Lung (tissue), 12 donors: Measurements from ENCODE around the gene LYAR. TPM values are rescaled to one million over a fixed set of nuclear protein-coding genes. Genes with fewer than 3 reads are reported as not detected.
A peak's percentile ranks its signal among the peaks of the same experiment; 100 is the strongest.

Experiments used
- ATAC-seq: fragments of 200-7000 bp; cut with Tn5 transposase; one replicate; pipeline ENCODE4 v1.9.1; 2020; ENCODE audit warnings: moderate number of reproducible peaks; ENCODE audit not compliant: insufficient read depth, low FRiP score
- DNase-seq, 3 donors: peaks; one replicate each; pipeline ENCODE4 v3.0.0-alpha.2; 2013 to 2017
- H3K27ac ChIP-seq, 2 donors: one replicate each; pipeline ENCODE4 v1.5.1; 2013; ENCODE audit warnings: mild to moderate bottlenecking in 2 of 2, moderate library complexity in 2 of 2, control low read depth in 1 of 2, inconsistent platforms in 1 of 2, low read depth in 1 of 2, low read length in 1 of 2
- H3K27me3 ChIP-seq, 3 donors: one replicate each; pipeline ENCODE4 v1.5.1; 2013; ENCODE audit warnings: low read length in 2 of 3; ENCODE audit not compliant: control insufficient read depth in 3 of 3, insufficient read depth in 3 of 3
- H3K36me3 ChIP-seq, 4 donors: one replicate each; pipeline ENCODE4 v1.5.1; 2013; ENCODE audit warnings: low read length in 4 of 4, mild to moderate bottlenecking in 1 of 4, moderate library complexity in 1 of 4; ENCODE audit not compliant: control insufficient read depth in 4 of 4, insufficient read depth in 4 of 4
- H3K4me1 ChIP-seq, 5 donors: one replicate each; pipeline ENCODE4 v1.5.1; 2013; ENCODE audit warnings: low read length in 5 of 5, mild to moderate bottlenecking in 2 of 5, moderate library complexity in 1 of 5; ENCODE audit not compliant: control insufficient read depth in 5 of 5, insufficient read depth in 5 of 5
- H3K4me3 ChIP-seq: one replicate; pipeline ENCODE4 v1.5.1; 2013; ENCODE audit warnings: mild to moderate bottlenecking, control low read depth, moderate library complexity
- H3K9ac ChIP-seq, 2 donors: one replicate each; pipeline ENCODE4 v1.5.1; 2013; ENCODE audit warnings: low read length in 2 of 2, control low read depth in 1 of 2; ENCODE audit not compliant: insufficient read depth in 1 of 2
- H3K9me3 ChIP-seq, 4 donors: one replicate each; pipeline ENCODE4 v1.5.1; 2013; ENCODE audit warnings: low read length in 3 of 4, mild to moderate bottlenecking in 1 of 4, moderate library complexity in 1 of 4; ENCODE audit not compliant: control insufficient read depth in 4 of 4, insufficient read depth in 3 of 4
- WGBS, 2 donors: extraction: QIAGEN DNeasy Blood & Tissue Kit; methylation state at CpG; one replicate each; pipeline ENCODE4 v1.1.7; 2013; 5-methylcytosine and 5-hydroxymethylcytosine counted together
- polyA plus RNA-seq, 2 donors: library from polyadenylated mRNA; stranded (reverse); fragments of 200-250 nt; gene quantifications; one replicate each; pipeline ENCODE4 v1.2.1, GENCODE V29; 2013
- total RNA-seq, 2 donors: library from RNA; depleted of rRNA in 1 of 2; stranded (reverse); fragments of >200 nt in 1 of 2; gene quantifications; one replicate each; pipeline ENCODE4 v1.2.1, GENCODE V29; 2014 to 2021
- TF ChIP-seq, protein P1 (sequence below): IDR thresholded peaks from 2 replicates; pipeline ENCODE4 v1.5.1; 2012; ENCODE audit warnings: mild to moderate bottlenecking; ENCODE audit errors: control extremely low read depth, extremely low read depth
- donor health status: control.
- donor health status: control.
- donor health status: Bipolar disorder and iron deficiency.
- donor health status: healthy.
- donor health status: DM: yes; HTN: yes; CAD: no.

The LYAR gene
- total and polyA plus RNA-seq, 4 donors = 9.3 to 19.5 (median 14.4) TPM

DNA sequence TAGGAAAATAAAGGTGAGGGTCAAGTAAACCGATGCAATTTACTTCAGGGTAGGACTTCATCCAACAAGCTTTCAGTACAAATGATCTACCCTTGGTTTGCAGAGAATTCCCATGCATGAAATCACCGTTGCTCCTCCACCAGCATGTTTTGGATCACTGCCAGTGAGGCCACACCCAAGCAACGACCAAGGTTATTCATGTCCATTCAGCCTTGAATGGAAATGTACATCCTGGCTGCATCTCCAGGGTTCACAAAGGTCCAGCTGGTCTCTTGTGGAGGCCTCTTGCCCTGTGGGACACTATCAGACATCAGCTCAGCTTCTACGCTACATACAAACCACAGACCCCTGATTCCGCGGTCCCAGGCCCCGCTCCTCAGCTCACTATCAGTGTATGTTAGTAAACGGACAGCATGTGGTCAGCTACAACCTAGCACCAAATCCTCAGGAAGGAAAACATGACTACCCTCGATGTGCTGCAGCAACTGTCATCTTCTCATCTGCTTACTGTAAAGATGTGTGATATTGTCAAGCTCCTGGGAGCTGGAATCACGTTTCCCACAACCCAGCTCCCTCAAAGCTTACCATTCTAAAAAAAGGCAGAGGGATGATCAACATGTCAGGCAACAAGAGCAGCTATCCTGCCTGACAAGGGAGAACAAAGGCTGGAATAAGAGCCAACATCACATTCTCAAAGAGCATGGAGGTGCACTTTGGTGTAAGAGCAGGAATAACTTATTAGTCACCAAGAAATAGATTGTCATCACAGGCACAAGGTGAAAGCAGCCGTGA lies 4.9 kb downstream of the LYAR start:
- H3K36me3 ChIP-seq = peaks cover 13 to 18% (median 15%) of the 10 kb centered on the region in 4 donors
- H3K27me3 ChIP-seq = no peaks in the 10 kb centered on the region
- no peak overlapping the region for H3K4me3 ChIP-seq
- H3K9me3 ChIP-seq = no peaks in the 10 kb centered on the region
- no peak for DNase-seq
- peaks cover 6 to 10% (median 8%) of the 10 kb centered on the region in 5 donors for H3K4me1 ChIP-seq
- H3K9ac ChIP-seq = no peak overlapping the region
- H3K27ac ChIP-seq = peak overlapping the region in 1 of 2 donors; percentile 76
- TF ChIP-seq, protein P1, sequence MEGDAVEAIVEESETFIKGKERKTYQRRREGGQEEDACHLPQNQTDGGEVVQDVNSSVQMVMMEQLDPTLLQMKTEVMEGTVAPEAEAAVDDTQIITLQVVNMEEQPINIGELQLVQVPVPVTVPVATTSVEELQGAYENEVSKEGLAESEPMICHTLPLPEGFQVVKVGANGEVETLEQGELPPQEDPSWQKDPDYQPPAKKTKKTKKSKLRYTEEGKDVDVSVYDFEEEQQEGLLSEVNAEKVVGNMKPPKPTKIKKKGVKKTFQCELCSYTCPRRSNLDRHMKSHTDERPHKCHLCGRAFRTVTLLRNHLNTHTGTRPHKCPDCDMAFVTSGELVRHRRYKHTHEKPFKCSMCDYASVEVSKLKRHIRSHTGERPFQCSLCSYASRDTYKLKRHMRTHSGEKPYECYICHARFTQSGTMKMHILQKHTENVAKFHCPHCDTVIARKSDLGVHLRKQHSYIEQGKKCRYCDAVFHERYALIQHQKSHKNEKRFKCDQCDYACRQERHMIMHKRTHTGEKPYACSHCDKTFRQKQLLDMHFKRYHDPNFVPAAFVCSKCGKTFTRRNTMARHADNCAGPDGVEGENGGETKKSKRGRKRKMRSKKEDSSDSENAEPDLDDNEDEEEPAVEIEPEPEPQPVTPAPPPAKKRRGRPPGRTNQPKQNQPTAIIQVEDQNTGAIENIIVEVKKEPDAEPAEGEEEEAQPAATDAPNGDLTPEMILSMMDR = no peak
- WGBS, 2 donors = 79 to 83% methylated on average over 11 of the region's 11 CpGs
- ATAC-seq = no peak

- no peaks in the 10 kb centered on the region for H3K9me3 ChIP-seq
- H3K4me3 ChIP-seq = no peak overlapping the region
- ATAC-seq (no peak), DNase-seq (no peak)
- H3K4me1 ChIP-seq = peaks cover 0 to 4% (median 0%) of the 10 kb centered on the region in 5 donors
- no peak overlapping the region for H3K9ac ChIP-seq
- H3K27me3 ChIP-seq = no peaks in the 10 kb centered on the region
- 79 to 96% methylated on average over 6 of the region's 6 CpGs for WGBS, 2 donors
- TF ChIP-seq, protein P1 = no peak
- peaks cover 19 to 31% (median 25%) of the 10 kb centered on the region in 4 donors for H3K36me3 ChIP-seq
- no peak overlapping the region for H3K27ac ChIP-seq
Measured at GRCh38 chr4:4281787-4282186, 8.2 kb downstream of the LYAR start.

DNA sequence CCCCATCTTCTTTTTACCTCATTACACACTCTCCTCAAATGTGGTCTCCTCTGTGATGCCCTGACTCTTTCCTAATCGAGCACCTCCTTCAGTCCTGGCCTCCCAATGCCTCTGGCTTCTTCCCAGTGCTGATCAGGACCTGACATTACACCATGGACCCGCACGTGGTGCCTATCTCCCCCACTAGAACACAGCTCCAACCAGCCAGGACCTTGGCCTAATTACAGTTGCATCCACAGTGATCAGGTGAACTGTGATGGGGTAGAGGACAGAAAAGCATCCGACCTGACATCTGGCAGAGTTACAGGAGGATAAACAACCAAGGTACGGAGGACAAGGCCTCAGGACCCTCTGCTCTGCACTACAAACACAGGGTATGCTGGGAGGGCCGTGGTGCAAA lies 12.4 kb downstream of the LYAR start:
- peaks cover 23 to 40% (median 28%) of the 10 kb centered on the region in 4 donors for H3K36me3 ChIP-seq
- 78 to 87% methylated on average over 6 of the region's 6 CpGs for WGBS, 2 donors

More for the DNA sequence above, 12.4 kb downstream of the LYAR start:
- TF ChIP-seq, protein P1 = no peak
- no peak overlapping the region for H3K4me3 ChIP-seq
- H3K9me3 ChIP-seq = no peaks in the 10 kb centered on the region
- no peak overlapping the region for H3K9ac ChIP-seq
- ATAC-seq = no peak
- H3K4me1 ChIP-seq = no peaks in the 10 kb centered on the region
- no peak for DNase-seq
- no peak overlapping the region for H3K27ac ChIP-seq
- H3K27me3 ChIP-seq = no peaks in the 10 kb centered on the region
